IPS-20b (cell line): Measurements from ENCODE around the gene SPECC1.

Experiments used
- H3K27ac ChIP-seq: one replicate; pipeline ENCODE4 v1.5.1; 2013; ENCODE audit warnings: low read length
- H3K27me3 ChIP-seq: 2 replicates; pipeline ENCODE4 v1.6.1; 2013; ENCODE audit warnings: mild to moderate bottlenecking, low read length, inconsistent platforms; ENCODE audit not compliant: insufficient read depth
- H3K36me3 ChIP-seq: 2 replicates; pipeline ENCODE4 v1.6.1; 2013; ENCODE audit warnings: low read depth, mild to moderate bottlenecking, inconsistent platforms, low read length, moderate library complexity; ENCODE audit not compliant: insufficient read depth
- H3K4me1 ChIP-seq: 2 replicates; pipeline ENCODE4 v1.6.1; 2013; ENCODE audit warnings: mild to moderate bottlenecking, control low read depth, inconsistent platforms, low read length, moderate library complexity; ENCODE audit not compliant: insufficient read depth
- H3K4me3 ChIP-seq: 2 replicates; pipeline ENCODE4 v1.5.1; 2013; ENCODE audit warnings: mild to moderate bottlenecking, low read length, inconsistent platforms
- H3K9ac ChIP-seq: 2 replicates; pipeline ENCODE4 v1.6.1; 2013; ENCODE audit warnings: low read depth, mild to moderate bottlenecking, inconsistent platforms, low read length, moderate library complexity
- H3K9me3 ChIP-seq: 2 replicates; pipeline ENCODE4 v1.6.1; 2013; ENCODE audit warnings: mild to moderate bottlenecking, low read depth, low read length, inconsistent platforms; ENCODE audit not compliant: insufficient read depth

SPECC1 gene

GRCh38 chr17:20241855-20242254, 232.7 kb downstream of the SPECC1 start:
- Histone ChIP-seq H3K9ac (no peak overlapping the region), H3K36me3 (peaks cover 29% of the 10 kb centered on the region), H3K27ac (no peak overlapping the region), H3K9me3 (no peaks in the 10 kb centered on the region), H3K4me3 (no peak overlapping the region), H3K27me3 (no peaks in the 10 kb centered on the region), H3K4me1 (no peaks in the 10 kb centered on the region)

- H3K27ac ChIP-seq, result no peak overlapping the region
- H3K36me3 ChIP-seq, result peaks cover 31% of the 10 kb centered on the region
- H3K27me3 ChIP-seq, result no peaks in the 10 kb centered on the region
- no peak overlapping the region for H3K9ac ChIP-seq
- no peak overlapping the region for H3K4me3 ChIP-seq
- H3K4me1 ChIP-seq, result no peaks in the 10 kb centered on the region
- no peaks in the 10 kb centered on the region for H3K9me3 ChIP-seq
Measured at GRCh38 chr17:20242271-20242670, 233.1 kb downstream of the SPECC1 start.

GRCh38 chr17:20243524-20243923, 234.4 kb downstream of the SPECC1 start:
- Histone ChIP-seq H3K9ac (no peak overlapping the region), H3K9me3 (no peaks in the 10 kb centered on the region), H3K4me1 (no peaks in the 10 kb centered on the region), H3K4me3 (no peak overlapping the region), H3K27ac (no peak overlapping the region), H3K27me3 (no peaks in the 10 kb centered on the region), H3K36me3 (peaks cover 34% of the 10 kb centered on the region)

GRCh38 chr17:20244671-20245070, 235.5 kb downstream of the SPECC1 start:
- peaks cover 39% of the 10 kb centered on the region for H3K36me3 ChIP-seq
- no peak overlapping the region for H3K27ac ChIP-seq
- H3K4me3 ChIP-seq, result no peak overlapping the region
- no peaks in the 10 kb centered on the region for H3K4me1 ChIP-seq
- H3K9ac ChIP-seq, result no peak overlapping the region
- no peaks in the 10 kb centered on the region for H3K27me3 ChIP-seq
- H3K9me3 ChIP-seq, result no peaks in the 10 kb centered on the region

GRCh38 chr17:20246692-20247091, 237.5 kb downstream of the SPECC1 start:
- Histone ChIP-seq H3K27me3 (no peaks in the 10 kb centered on the region), H3K9me3 (no peaks in the 10 kb centered on the region), H3K36me3 (peaks cover 55% of the 10 kb centered on the region), H3K27ac (no peak overlapping the region), H3K4me3 (no peak overlapping the region), H3K9ac (no peak overlapping the region), H3K4me1 (no peaks in the 10 kb centered on the region)

GRCh38 chr17:20253323-20253722, 244.2 kb downstream of the SPECC1 start:
- no peaks in the 10 kb centered on the region for H3K4me1 ChIP-seq
- no peaks in the 10 kb centered on the region for H3K27me3 ChIP-seq
- no peak overlapping the region for H3K27ac ChIP-seq
- no peak overlapping the region for H3K4me3 ChIP-seq
- no peaks in the 10 kb centered on the region for H3K9me3 ChIP-seq
- peaks cover 76% of the 10 kb centered on the region for H3K36me3 ChIP-seq
- H3K9ac ChIP-seq, result no peak overlapping the region

- H3K4me3 ChIP-seq, result no peak overlapping the region
- no peak overlapping the region for H3K9ac ChIP-seq
Measured at GRCh38 chr17:20254541-20254940, 245.4 kb downstream of the SPECC1 start.

GRCh38 chr17:20256144-20256543, 247.0 kb downstream of the SPECC1 start:
- Histone ChIP-seq H3K9ac (no peak overlapping the region), H3K4me1 (no peaks in the 10 kb centered on the region), H3K9me3 (no peaks in the 10 kb centered on the region), H3K27ac (no peak overlapping the region), H3K36me3 (peaks cover 81% of the 10 kb centered on the region), H3K4me3 (no peak overlapping the region), H3K27me3 (no peaks in the 10 kb centered on the region)

More at GRCh38 chr17:20254541-20254940, 245.4 kb downstream of the SPECC1 start:
- Histone ChIP-seq H3K4me1 (no peaks in the 10 kb centered on the region), H3K9me3 (no peaks in the 10 kb centered on the region), H3K27ac (no peak overlapping the region), H3K27me3 (no peaks in the 10 kb centered on the region), H3K36me3 (peaks cover 77% of the 10 kb centered on the region)

GRCh38 chr17:20257008-20257407, 247.8 kb downstream of the SPECC1 start:
- Histone ChIP-seq H3K9me3 (no peaks in the 10 kb centered on the region), H3K27me3 (no peaks in the 10 kb centered on the region), H3K4me1 (peaks cover 2% of the 10 kb centered on the region; the same call in 1 of the 2 replicates), H3K4me3 (no peak overlapping the region), H3K9ac (no peak overlapping the region), H3K36me3 (peaks cover 79% of the 10 kb centered on the region), H3K27ac (no peak overlapping the region)

GRCh38 chr17:20257798-20258197, 248.6 kb downstream of the SPECC1 start:
- Histone ChIP-seq H3K27me3 (no peaks in the 10 kb centered on the region), H3K4me1 (peaks cover 10% of the 10 kb centered on the region), H3K36me3 (peaks cover 77% of the 10 kb centered on the region), H3K4me3 (no peak overlapping the region), H3K27ac (no peak overlapping the region), H3K9me3 (no peaks in the 10 kb centered on the region), H3K9ac (no peak overlapping the region)

- no peaks in the 10 kb centered on the region for H3K9me3 ChIP-seq
- no peak overlapping the region for H3K9ac ChIP-seq
- H3K36me3 ChIP-seq, result peaks cover 62% of the 10 kb centered on the region
- H3K27ac ChIP-seq, result no peak overlapping the region
- no peaks in the 10 kb centered on the region for H3K27me3 ChIP-seq
- H3K4me3 ChIP-seq, result no peak overlapping the region
- peaks cover 13% of the 10 kb centered on the region for H3K4me1 ChIP-seq
Measured at GRCh38 chr17:20259668-20260067, 250.5 kb downstream of the SPECC1 start.

GRCh38 chr17:20260268-20260667, 251.1 kb downstream of the SPECC1 start:
- H3K9ac ChIP-seq, result no peak overlapping the region
- H3K27me3 ChIP-seq, result no peaks in the 10 kb centered on the region
- no peak overlapping the region for H3K27ac ChIP-seq
- H3K4me3 ChIP-seq, result no peak overlapping the region
- peaks cover 58% of the 10 kb centered on the region for H3K36me3 ChIP-seq
- peaks cover 13% of the 10 kb centered on the region for H3K4me1 ChIP-seq
- no peaks in the 10 kb centered on the region for H3K9me3 ChIP-seq
